Smooth muscle cell (in vitro differentiated cells): Measurements from ENCODE around the gene EYA2. TPM values are rescaled to one million over a fixed set of nuclear protein-coding genes. Genes with fewer than 3 reads are reported as not detected.

Experiments
- DNase-seq: peaks from one replicate; lab custom pipeline; 2025; ENCODE audit not compliant: unreplicated experiment; lab: John Stamatoyannopoulos, UW
- H2AFZ ChIP-seq: fragments of 200-600 bp; sonication (generic); 2 replicates; pipeline ENCODE4 v1.6.0; 2016; ENCODE audit warnings: antibody characterized with exemption, low read depth, mild to moderate bottlenecking
- H3F3A ChIP-seq: fragments of 200-600 bp; sonication (generic); 2 replicates; pipeline ENCODE4 v1.6.0; 2017; ENCODE audit warnings: antibody characterized with exemption, low read depth
- H3K27ac ChIP-seq: fragments of 200-600 bp; sonication (generic); 2 replicates; pipeline ENCODE4 v1.5.1; 2016; ENCODE audit warnings: low read depth, mild to moderate bottlenecking
- H3K27me3 ChIP-seq: fragments of 200-600 bp; sonication (generic); 2 replicates; pipeline ENCODE4 v1.6.1; 2016; ENCODE audit warnings: low read depth, mild to moderate bottlenecking
- H3K36me3 ChIP-seq: fragments of 200-600 bp; sonication (generic); 2 replicates; pipeline ENCODE4 v1.5.1; 2016; ENCODE audit warnings: low read depth
- H3K4me1 ChIP-seq: fragments of 200-600 bp; sonication (generic); 2 replicates; pipeline ENCODE4 v1.5.1; 2016; ENCODE audit warnings: low read depth
- H3K4me2 ChIP-seq: fragments of 200-600 bp; sonication (generic); 2 replicates; pipeline ENCODE4 v1.6.0; 2016; ENCODE audit warnings: mild to moderate bottlenecking
- H3K4me3 ChIP-seq: fragments of 200-600 bp; sonication (generic); 2 replicates; pipeline ENCODE4 v1.5.1; 2016; ENCODE audit warnings: mild to moderate bottlenecking
- H3K79me2 ChIP-seq: fragments of 200-600 bp; sonication (generic); 2 replicates; pipeline ENCODE4 v1.6.0; 2016; ENCODE audit warnings: low read depth, mild to moderate bottlenecking
- H3K9ac ChIP-seq: fragments of 200-600 bp; sonication (generic); 2 replicates; pipeline ENCODE4 v1.6.0; 2016; ENCODE audit warnings: low read depth
- H3K9me3 ChIP-seq: fragments of 200-600 bp; sonication (generic); replicated peaks from 2 replicates; pipeline ENCODE4 v1.5.1; 2016; ENCODE audit warnings: low read depth
- H4K20me1 ChIP-seq: fragments of 200-600 bp; sonication (generic); 2 replicates; pipeline ENCODE4 v1.6.0; 2016; ENCODE audit warnings: low read depth
- WGBS: methylation state at CpG from one replicate; pipeline ENCODE4 v1.1.7; 2016; ENCODE audit warnings: low lambda C conversion rate; 5-methylcytosine and 5-hydroxymethylcytosine counted together
- polyA plus RNA-seq: library from polyadenylated mRNA; unstranded; fragments of >200 nt; fragmentation: Nextera tagmentation; extraction: Ambion mirVana; gene quantifications from 2 replicates; pipeline ENCODE4 v1.2.1, GENCODE V29; 2016
- total RNA-seq: library from RNA; depleted of rRNA; stranded (reverse); fragments of >200 nt; gene quantifications from 2 replicates; pipeline ENCODE4 v1.2.3, GENCODE V29; 2014
- TF ChIP-seq, protein P1 (sequence below): fragments of 200-600 bp; sonication (generic); IDR thresholded peaks from 2 replicates; pipeline ENCODE4 v1.5.1; 2017; ENCODE audit warnings: borderline replicate concordance, mild to moderate bottlenecking, antibody characterized with exemption; ENCODE audit not compliant: insufficient read depth, poor library complexity, severe bottlenecking

The EYA2 gene
- total and polyA plus RNA-seq, 2 experiments from 2014 or later: 0.98 to 1.3 TPM

GRCh38 chr20:46948081-46948480 is 53.4 kb downstream of the EYA2 start:
- DNase-seq: no peak
- 41% methylated on average over 3 of the region's 3 CpGs for WGBS

DNA sequence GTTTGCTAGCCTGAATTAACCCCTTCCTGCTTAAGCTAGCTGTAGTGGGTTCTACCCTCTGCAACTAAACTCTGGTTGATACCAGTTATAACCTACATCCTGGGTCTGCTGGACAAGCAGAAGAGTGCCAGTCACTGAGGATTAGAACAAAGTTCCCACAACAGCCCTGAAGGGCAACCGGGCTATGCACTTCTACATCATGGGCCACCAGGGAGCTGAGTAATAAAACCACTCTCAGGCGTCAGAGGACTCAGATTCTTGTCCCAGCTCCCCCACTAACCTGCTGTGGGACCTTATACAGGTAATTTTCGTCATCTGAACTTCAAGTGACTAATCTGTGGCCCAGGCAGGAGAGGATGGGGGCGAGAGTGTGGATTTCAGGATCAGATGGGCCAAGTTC is 56.8 kb downstream of the EYA2 start:
- no peak for DNase-seq
- H3F3A ChIP-seq: no peaks in the 10 kb centered on the region
- H4K20me1 ChIP-seq: no peaks in the 10 kb centered on the region
- no peaks in the 10 kb centered on the region for H3K79me2 ChIP-seq
- no peaks in the 10 kb centered on the region for H3K9me3 ChIP-seq
- H3K27ac ChIP-seq: peak overlapping the region; percentile 67
- WGBS: 40% methylated on average over 4 of the region's 4 CpGs
- H3K36me3 ChIP-seq: no peaks in the 10 kb centered on the region
- TF ChIP-seq, protein P1, sequence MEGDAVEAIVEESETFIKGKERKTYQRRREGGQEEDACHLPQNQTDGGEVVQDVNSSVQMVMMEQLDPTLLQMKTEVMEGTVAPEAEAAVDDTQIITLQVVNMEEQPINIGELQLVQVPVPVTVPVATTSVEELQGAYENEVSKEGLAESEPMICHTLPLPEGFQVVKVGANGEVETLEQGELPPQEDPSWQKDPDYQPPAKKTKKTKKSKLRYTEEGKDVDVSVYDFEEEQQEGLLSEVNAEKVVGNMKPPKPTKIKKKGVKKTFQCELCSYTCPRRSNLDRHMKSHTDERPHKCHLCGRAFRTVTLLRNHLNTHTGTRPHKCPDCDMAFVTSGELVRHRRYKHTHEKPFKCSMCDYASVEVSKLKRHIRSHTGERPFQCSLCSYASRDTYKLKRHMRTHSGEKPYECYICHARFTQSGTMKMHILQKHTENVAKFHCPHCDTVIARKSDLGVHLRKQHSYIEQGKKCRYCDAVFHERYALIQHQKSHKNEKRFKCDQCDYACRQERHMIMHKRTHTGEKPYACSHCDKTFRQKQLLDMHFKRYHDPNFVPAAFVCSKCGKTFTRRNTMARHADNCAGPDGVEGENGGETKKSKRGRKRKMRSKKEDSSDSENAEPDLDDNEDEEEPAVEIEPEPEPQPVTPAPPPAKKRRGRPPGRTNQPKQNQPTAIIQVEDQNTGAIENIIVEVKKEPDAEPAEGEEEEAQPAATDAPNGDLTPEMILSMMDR: no peak
- H3K4me1 ChIP-seq: no peaks in the 10 kb centered on the region
- no peak overlapping the region for H3K4me3 ChIP-seq
- no peak overlapping the region for H2AFZ ChIP-seq
- no peaks in the 10 kb centered on the region for H3K27me3 ChIP-seq
- H3K9ac ChIP-seq: peak overlapping the region; percentile 32
- H3K4me2 ChIP-seq: peak overlapping the region; percentile 22

More at GRCh38 chr20:46948081-46948480, 53.4 kb downstream of the EYA2 start:
- H2AFZ ChIP-seq: no peak overlapping the region
- H3K4me1 ChIP-seq: peaks cover 4% of the 10 kb centered on the region
- H3K9me3 ChIP-seq: no peaks in the 10 kb centered on the region
- no peak overlapping the region for H3K9ac ChIP-seq
- TF ChIP-seq, protein P1: no peak
- H3K36me3 ChIP-seq: no peaks in the 10 kb centered on the region
- no peak overlapping the region for H3K4me3 ChIP-seq
- no peaks in the 10 kb centered on the region for H3K79me2 ChIP-seq
- no peaks in the 10 kb centered on the region for H3F3A ChIP-seq
- H3K27me3 ChIP-seq: no peaks in the 10 kb centered on the region
- no peak overlapping the region for H3K4me2 ChIP-seq
- no peaks in the 10 kb centered on the region for H4K20me1 ChIP-seq
- H3K27ac ChIP-seq: peak overlapping the region; percentile 63

GRCh38 chr20:46951840-46952497 is 57.3 kb downstream of the EYA2 start:
- WGBS: 57% methylated on average over 10 of the region's 10 CpGs
- no peak for DNase-seq

More at GRCh38 chr20:46951840-46952497, 57.3 kb downstream of the EYA2 start:
- Histone ChIP-seq H3K27ac (peak overlapping the region; percentile 67), H3K4me1 (no peaks in the 10 kb centered on the region), H2AFZ (no peak overlapping the region), H3K4me2 (peak overlapping the region; percentile 22), H3K4me3 (no peak overlapping the region), H3K36me3 (no peaks in the 10 kb centered on the region), H3K9ac (peak overlapping the region; percentile 32), H3K27me3 (no peaks in the 10 kb centered on the region), H3K9me3 (no peaks in the 10 kb centered on the region), H3F3A (no peaks in the 10 kb centered on the region), H4K20me1 (no peaks in the 10 kb centered on the region), H3K79me2 (no peaks in the 10 kb centered on the region)
- TF ChIP-seq, protein P1: no peak
